Measurements from ENCODE around the gene ODAD3. TPM values are rescaled to one million over a fixed set of nuclear protein-coding genes. Genes with fewer than 3 reads are reported as not detected.
A peak's percentile ranks its signal among the peaks of the same experiment; 100 is the strongest.
"Not testable (repeated sequence)": the region's sequence is repeated elsewhere in the genome, so short reads cannot be mapped to it uniquely, and the experiment has no call there.

The ODAD3 gene
- total RNA-seq: under 1 TPM; 0.56 to 0.68 TPM
- long read RNA-seq: 0 reads

DNA sequence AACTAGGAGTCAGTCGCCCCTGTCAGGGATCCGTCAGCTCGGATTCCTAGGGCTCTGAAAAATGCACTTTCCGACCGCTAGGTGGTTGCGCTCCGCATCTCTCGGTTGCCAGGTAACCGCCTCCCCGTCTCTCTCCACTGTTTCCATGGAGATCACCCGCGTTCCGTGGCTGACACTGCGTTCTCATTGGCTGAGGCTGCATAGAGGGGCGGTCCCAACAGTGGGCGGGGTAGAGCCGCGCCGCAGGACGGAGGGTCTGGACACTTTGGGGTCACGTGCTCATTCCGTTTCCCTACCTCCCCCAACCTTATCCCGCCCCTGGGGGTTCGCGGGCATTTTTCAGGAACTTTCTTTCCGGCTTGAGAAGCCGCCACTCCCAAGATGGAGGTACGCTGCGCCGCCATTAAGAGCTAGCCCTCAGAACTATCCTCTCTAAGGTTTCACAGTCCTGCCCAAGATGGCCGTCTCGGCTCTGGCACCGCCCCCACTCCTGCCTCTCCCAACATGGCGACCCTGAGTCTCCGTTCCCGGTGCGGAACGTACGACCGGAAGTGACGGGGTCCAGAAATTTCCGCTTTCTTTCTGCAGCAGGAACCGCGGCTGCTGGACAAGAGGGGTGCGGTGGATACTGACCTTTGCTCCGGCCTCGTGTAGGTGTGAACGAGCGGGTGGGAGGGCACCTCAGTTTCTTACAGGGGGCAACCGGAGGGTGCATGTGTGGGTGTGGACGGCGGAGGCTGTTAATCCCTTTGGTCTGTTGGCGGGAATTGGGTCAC is at the start of gene ODAD3, which contains the start of gene PRKCSH:
Gene ODAD3 (minus strand): TSS at position 65 of the 776 bp plus-strand sequence. CDS start 105 bp downstream, outside the sequence.
Gene PRKCSH (plus strand): TSS at position 579 of the 776 bp plus-strand sequence. CDS start 483 bp downstream, outside the sequence.
- intact Hi-C loops (cut with DNase I): loop anchor here in 1 of 2 donors (10.0 kb wide), 1 partner anchor 60 kb away; the partner anchor contains the start of gene SWSAP1
- DNase-seq (peak; percentile 99), ATAC-seq (peak; percentile 98)

DNA sequence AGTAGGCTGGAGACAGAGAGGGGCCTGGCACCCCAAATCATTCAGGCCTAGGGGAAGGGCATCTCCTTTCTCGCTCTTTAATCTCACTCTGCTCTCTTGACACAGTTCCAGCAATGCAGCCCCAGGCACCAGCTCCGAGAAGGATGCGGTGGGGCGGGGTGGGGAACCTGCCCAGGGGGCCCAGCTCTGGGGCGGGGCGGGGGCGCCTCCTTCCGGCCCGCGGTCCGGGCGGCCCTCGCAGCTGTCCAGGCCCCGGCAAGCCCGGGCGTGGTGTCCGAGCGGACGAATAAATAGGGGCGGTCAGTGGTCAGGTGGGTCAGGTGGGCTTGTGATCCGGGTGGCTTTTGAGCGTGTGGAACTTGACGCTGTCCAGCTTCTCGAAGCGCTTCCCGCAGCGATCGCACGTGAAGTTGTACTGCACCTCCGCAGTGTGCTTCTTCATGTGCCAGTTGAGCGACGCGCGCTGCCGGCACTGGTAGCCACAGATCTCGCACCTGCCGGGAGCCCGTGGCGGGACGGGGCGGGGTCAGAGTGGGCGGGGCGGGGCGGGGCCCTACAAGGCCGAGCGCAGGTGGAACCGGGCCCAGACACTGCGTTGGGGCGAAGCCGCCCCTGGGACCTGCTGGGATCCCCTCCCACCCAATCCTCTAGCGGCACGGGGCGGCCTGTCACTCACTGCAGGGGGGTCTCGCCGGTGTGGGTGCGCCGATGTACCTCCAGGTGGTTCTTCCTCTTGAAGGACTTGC is 48.6 kb upstream of the ODAD3 start:
- intact Hi-C loops (cut with DNase I): loop anchor here in 1 of 2 donors (10.0 kb wide), 1 partner anchor 189 kb away; the partner anchor contains the start of gene TSPAN16
- ATAC-seq (no peak), DNase-seq (no peak)

- intact Hi-C loops (cut with DNase I): loop anchor here in 1 of 2 donors (10.0 kb wide), 1 partner anchor 188 kb away; the partner anchor contains the start of gene TSPAN16
- peak; percentile 89 to 93 for ATAC-seq
- DNase-seq: peak; percentile 90
Measured at GRCh38 chr19:11482384-11483050, 47.6 kb upstream of the ODAD3 start.

DNA sequence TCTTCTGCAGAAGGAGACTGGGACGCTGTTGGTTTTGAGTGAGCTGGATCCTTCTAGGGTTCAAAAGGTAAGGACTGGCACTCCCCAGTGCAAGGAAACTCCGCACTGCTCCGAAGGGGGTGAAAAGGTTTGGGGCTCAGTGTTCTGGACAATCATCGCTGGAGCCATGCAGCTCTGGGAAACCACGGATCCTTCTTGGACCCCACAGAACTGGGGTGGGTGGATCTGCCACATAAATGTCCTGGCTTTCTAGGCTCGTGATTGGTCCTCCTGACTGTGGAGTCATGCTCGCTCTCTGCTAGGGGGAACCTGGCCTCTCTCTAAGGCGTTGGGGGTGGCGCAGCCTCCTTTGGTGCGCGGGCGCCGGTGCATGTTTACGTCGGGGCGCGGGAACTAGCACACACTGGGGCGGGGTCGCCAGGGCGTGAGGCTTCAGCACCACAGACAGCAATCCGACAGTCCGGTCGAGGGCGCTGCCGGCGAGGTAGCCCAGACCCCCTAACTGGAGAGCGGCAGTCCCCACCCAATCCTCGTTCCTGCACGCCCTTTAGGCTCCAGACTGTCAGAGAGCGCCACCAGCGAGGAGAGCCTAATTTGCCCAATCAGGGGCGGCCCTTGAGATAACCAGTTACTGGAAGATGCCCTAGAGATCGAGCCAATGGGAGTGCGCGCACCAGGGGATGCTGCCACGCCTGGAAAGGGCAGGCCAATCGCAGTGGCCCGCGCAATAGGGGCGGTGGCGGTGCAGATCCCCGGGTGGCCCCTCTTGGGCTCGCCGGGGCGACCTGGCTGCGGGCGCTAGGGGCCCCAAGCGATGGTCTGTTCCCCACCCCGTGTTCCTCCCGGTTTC is 46.8 kb upstream of the ODAD3 start:
- peak; percentile 84 for DNase-seq
- ATAC-seq: peak; percentile 63 to 80
- intact Hi-C loops (cut with DNase I): loop anchor here in 1 of 2 donors (10.0 kb wide), 1 partner anchor 187 kb away; the partner anchor contains the start of gene TSPAN16

- intact Hi-C loops (cut with DNase I): loop anchor here in 1 of 2 donors (10.0 kb wide), 1 partner anchor 186 kb away; the partner anchor contains the start of gene TSPAN16
- DNase-seq: no peak
- ATAC-seq: no peak
Measured at GRCh38 chr19:11480715-11481533, 46.0 kb upstream of the ODAD3 start, which contains the start of gene ELAVL3. TSS of gene ELAVL3 (minus strand) at chr19:11481046. CDS start at chr19:11480608, 438 bp downstream.

- no peak for ATAC-seq
Measured at GRCh38 chr19:11479898-11480714, 45.2 kb upstream of the ODAD3 start.

DNA sequence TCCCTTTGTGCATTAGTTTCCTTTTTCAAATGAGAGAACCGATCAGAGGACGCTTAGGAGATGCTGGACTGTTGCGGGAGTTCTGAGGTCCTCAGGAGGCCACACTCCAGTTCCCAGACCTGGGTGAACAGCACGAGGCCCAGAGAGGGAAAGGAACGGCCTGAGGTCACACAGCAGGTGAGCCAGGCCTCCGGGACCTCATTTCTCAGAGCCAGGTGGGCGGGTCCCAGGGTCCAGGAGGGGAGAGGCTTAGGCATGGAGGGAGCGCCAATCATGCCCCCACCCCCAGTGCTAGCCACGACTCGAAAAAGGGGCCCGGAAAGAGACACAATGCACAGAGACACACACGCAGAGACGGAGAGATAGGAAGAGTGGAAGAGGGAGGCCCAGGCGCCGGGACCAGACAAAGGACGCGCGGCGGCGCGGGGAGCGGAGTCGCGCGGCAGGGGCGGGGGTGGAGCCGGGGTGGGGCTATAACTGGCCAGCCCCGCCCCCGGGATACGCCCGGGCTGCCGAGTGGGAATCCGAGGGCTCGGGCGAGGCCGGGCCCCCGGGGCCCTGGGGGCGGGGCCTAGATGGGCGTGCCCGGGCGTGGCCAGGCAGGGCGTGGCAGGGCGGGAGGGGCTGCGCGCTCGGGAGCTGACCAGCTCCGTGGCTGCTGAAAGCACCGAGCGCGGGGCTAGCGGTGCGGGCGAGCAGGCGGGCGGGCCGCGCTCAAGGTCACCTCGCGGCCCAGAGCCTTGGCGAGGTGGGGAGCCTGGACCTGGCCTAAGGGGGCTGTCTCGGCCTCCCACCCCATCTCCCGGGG is 44.4 kb upstream of the ODAD3 start:
- DNase-seq: peak; percentile 51

More at GRCh38 chr19:11479898-11480714, 45.2 kb upstream of the ODAD3 start:
- no peak for DNase-seq
- intact Hi-C loops (cut with DNase I): loop anchor here in 1 of 2 donors (10.0 kb wide), 1 partner anchor 185 kb away; the partner anchor contains the start of gene TSPAN16

DNA sequence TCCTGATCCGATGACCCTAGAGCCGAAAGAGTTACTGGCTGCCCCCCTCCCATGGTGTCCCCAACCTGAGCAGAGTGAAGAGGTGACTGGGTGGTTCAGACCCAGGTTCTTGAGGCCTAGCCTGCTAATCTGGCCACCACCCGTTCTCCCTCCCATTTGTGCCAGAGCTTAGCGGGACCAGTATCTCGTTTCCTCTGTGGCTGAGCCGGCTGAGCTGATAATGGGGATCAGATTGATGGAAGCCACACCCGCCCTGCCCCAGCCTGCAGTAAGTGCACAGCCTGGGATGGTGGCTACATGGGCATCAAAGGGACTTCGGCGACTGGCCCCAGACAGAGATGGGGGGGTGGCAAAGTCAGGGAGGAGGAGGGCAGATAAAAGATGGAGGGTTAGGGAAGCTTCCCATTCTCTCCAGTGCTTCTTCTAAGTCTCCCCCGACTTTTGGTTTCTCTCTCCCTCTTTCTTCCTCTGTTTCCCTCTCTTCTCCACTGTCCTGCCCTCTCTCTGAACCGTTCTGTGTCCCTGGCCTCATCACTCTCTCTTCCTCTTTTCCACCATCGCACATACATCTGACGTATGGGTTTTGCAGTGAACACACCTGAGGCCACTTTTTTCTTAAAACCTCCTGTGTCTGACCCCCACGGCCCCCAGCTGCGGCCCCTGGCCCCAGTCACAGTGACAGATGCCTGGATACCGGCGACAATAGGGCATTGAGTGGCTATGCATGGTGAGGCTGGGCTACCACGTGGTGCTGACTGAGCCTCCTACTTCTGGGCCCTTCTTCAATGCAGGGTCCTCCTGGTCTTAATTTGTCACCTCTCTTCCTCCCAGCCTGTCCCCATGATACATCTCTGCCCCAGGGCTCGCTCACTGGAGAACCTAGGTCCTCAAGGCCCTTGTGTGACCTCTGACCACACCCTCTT is 43.5 kb upstream of the ODAD3 start:
- ATAC-seq: no peak
- intact Hi-C loops (cut with DNase I): no loop called here
- no peak for DNase-seq

More for the DNA sequence above, 44.4 kb upstream of the ODAD3 start:
- intact Hi-C loops (cut with DNase I): no loop called here
- peak in 1 of 2 donors; percentile 9 for ATAC-seq

GRCh38 chr19:11475861-11476260 is 40.9 kb upstream of the ODAD3 start:
- DNase-seq: no peak
- intact Hi-C loops (cut with DNase I): no loop called here

GRCh38 chr19:11475343-11475742 is 40.4 kb upstream of the ODAD3 start:
- intact Hi-C loops (cut with DNase I); ATAC-seq; DNase-seq: not testable (repeated sequence)

More at GRCh38 chr19:11475861-11476260, 40.9 kb upstream of the ODAD3 start:
- no peak for ATAC-seq

- DNase-seq (no peak), ATAC-seq (no peak)
- intact Hi-C loops (cut with DNase I): no loop called here
Measured at GRCh38 chr19:11473725-11474124, 38.8 kb upstream of the ODAD3 start.

DNA sequence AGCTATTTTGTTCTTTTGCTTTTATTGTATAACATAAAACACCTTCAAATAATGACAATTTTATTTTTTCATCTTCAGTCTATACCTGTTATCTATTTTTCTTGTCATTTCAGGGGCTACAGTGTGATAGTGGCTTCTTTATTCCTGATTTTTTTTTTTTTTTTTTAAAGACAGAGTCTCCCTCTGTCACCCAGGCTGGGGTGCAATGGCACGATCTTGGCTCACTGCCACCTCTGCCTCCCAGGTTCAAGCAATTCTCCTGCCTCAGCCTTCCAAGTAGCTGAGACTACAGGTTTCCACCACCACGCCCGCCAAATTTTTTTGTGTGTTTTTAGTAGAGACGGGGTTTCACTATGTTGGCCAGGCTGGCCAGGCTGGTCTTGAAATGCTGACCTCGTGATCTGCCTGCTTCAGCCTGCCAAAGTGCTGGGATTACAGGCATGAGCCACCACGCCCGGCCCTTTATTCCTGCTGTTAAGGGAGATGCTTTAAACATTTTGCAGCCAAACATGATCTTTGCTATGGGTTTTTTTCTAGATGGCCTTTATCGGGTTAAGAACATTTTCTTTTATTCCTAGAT is 33.4 kb upstream of the ODAD3 start:
- ATAC-seq; intact Hi-C loops (cut with DNase I): not testable (repeated sequence)
- peak; percentile 13 for DNase-seq

- ATAC-seq: no peak
- DNase-seq: no peak
- intact Hi-C loops (cut with DNase I): no loop called here
Measured at GRCh38 chr19:11465600-11465999, 30.7 kb upstream of the ODAD3 start.

All from left cardiac atrium (tissue), 4 donors.